Measurements from ENCODE around the gene SINHCAF. TPM values are rescaled to one million over a fixed set of nuclear protein-coding genes. Genes with fewer than 3 reads are reported as not detected.

Gene SINHCAF
- total RNA-seq, 6 donors from 2014 or later, result 26.2 to 96.9 (median 42.0) TPM

- Histone ChIP-seq H3K36me3 (peaks cover 0 to 4% (median 0%) of the 10 kb centered on the region in 4 donors), H3K27ac (no peak overlapping the region), H3K27me3 (no peaks in the 10 kb centered on the region), H3K4me1 (no peaks in the 10 kb centered on the region), H3K9me3 (no peaks in the 10 kb centered on the region), H3K4me3 (no peak overlapping the region)
- TF ChIP-seq POLR2A (IDR thresholded peaks at IDR 0.05) (no peak), EP300 (IDR thresholded peaks at IDR 0.05) (no peak), POLR2AphosphoS5 (IDR thresholded peaks at IDR 0.05) (no peak)
- DNase-seq (no peak), ATAC-seq (ENCODE audit: low FRiP score in 2 of 2) (no peak)
- 91 to 100% methylated on average over 1 of the region's 1 CpG for WGBS, 2 donors
These were observed 16.7 kb downstream of the SINHCAF start for GRCh38 chr12:31309279-31309678.

GRCh38 chr12:31308116-31308515 lies 17.8 kb downstream of the SINHCAF start:
- no peak overlapping the region for H3K4me3 ChIP-seq
- H3K36me3 ChIP-seq, result peaks cover 0 to 15% (median 2%) of the 10 kb centered on the region in 4 donors
- 94 to 95% methylated on average over 7 of the region's 7 CpGs for WGBS, 2 donors
- ATAC-seq (ENCODE audit: low FRiP score in 2 of 2), result no peak
- no peaks in the 10 kb centered on the region for H3K27me3 ChIP-seq
- no peak for DNase-seq
- no peak overlapping the region for H3K27ac ChIP-seq
- H3K4me1 ChIP-seq, result no peaks in the 10 kb centered on the region
- no peaks in the 10 kb centered on the region for H3K9me3 ChIP-seq
- TF ChIP-seq EP300 (IDR thresholded peaks at IDR 0.05) (no peak), POLR2A (IDR thresholded peaks at IDR 0.05) (no peak), CTCF (IDR thresholded peaks at IDR 0.05) (no peak), POLR2AphosphoS5 (IDR thresholded peaks at IDR 0.05) (no peak)

GRCh38 chr12:31306866-31307265 lies 19.1 kb downstream of the SINHCAF start:
- DNase-seq (no peak), ATAC-seq (ENCODE audit: low FRiP score in 2 of 2) (no peak)
- Histone ChIP-seq H3K4me1 (no peaks in the 10 kb centered on the region), H3K4me3 (no peak overlapping the region), H3K27ac (no peak overlapping the region), H3K36me3 (peaks cover 0 to 24% (median 3%) of the 10 kb centered on the region in 4 donors), H3K27me3 (no peaks in the 10 kb centered on the region), H3K9me3 (no peaks in the 10 kb centered on the region)
- 73% methylated on average over 1 of the region's 1 CpG for WGBS, 2 donors
- TF ChIP-seq POLR2A (IDR thresholded peaks at IDR 0.05), result no peak
- TF ChIP-seq CTCF (IDR thresholded peaks at IDR 0.05), result no peak
- no peak for TF ChIP-seq EP300 (IDR thresholded peaks at IDR 0.05)
- TF ChIP-seq POLR2AphosphoS5 (IDR thresholded peaks at IDR 0.05), result no peak

- H3K36me3 ChIP-seq, result peaks cover 0 to 26% (median 3%) of the 10 kb centered on the region in 4 donors
- no peak overlapping the region for H3K27ac ChIP-seq
- TF ChIP-seq EP300 (IDR thresholded peaks at IDR 0.05) (no peak), CTCF (IDR thresholded peaks at IDR 0.05) (no peak), POLR2A (IDR thresholded peaks at IDR 0.05) (no peak), POLR2AphosphoS5 (IDR thresholded peaks at IDR 0.05) (no peak)
- 91 to 93% methylated on average over 5 of the region's 5 CpGs for WGBS, 2 donors
- no peaks in the 10 kb centered on the region for H3K9me3 ChIP-seq
- no peaks in the 10 kb centered on the region for H3K4me1 ChIP-seq
- no peak for DNase-seq
- H3K4me3 ChIP-seq, result no peak overlapping the region
- ATAC-seq (ENCODE audit: low FRiP score in 2 of 2), result no peak
- no peaks in the 10 kb centered on the region for H3K27me3 ChIP-seq
These were observed 22.5 kb downstream of the SINHCAF start for GRCh38 chr12:31303466-31303865.

- DNase-seq (no peak), ATAC-seq (ENCODE audit: low FRiP score in 2 of 2) (no peak)
- Histone ChIP-seq H3K27me3 (no peaks in the 10 kb centered on the region), H3K4me3 (no peak overlapping the region), H3K27ac (no peak overlapping the region), H3K36me3 (peaks cover 0 to 36% (median 5%) of the 10 kb centered on the region in 4 donors), H3K9me3 (no peaks in the 10 kb centered on the region), H3K4me1 (no peaks in the 10 kb centered on the region)
- WGBS, 2 donors, result 69 to 82% methylated on average over 2 of the region's 2 CpGs
- TF ChIP-seq EP300 (IDR thresholded peaks at IDR 0.05) (no peak), POLR2A (IDR thresholded peaks at IDR 0.05) (no peak), CTCF (IDR thresholded peaks at IDR 0.05) (no peak), POLR2AphosphoS5 (IDR thresholded peaks at IDR 0.05) (no peak)
These were observed 24.6 kb downstream of the SINHCAF start for GRCh38 chr12:31301311-31301710.
